HepG2 (cell line): ENCODE measurements around the gene SLC12A5. TPM values are rescaled to one million over a fixed set of nuclear protein-coding genes. Genes with fewer than 3 reads are reported as not detected.

ENCODE experiments used
- BORCS8-MEF2B ChIP-seq: sonication (generic); formaldehyde crosslinking; IDR thresholded peaks from 2 replicates; pipeline ENCODE4 v1.8.0; 2022; ENCODE audit warnings: mild to moderate bottlenecking, missing genetic modification reagents
- CBX5 ChIP-seq: sonication (generic); formaldehyde crosslinking; IDR thresholded peaks from 2 replicates; pipeline ENCODE4 v1.4.0; 2020; ENCODE audit warnings: missing genetic modification reagents, borderline replicate concordance
- CCDC6 ChIP-seq: sonication (generic); formaldehyde crosslinking; IDR thresholded peaks from 2 replicates; pipeline ENCODE4 v1.8.1; 2022; ENCODE audit warnings: mild to moderate bottlenecking, missing genetic modification reagents, moderate library complexity
- CSRNP1 ChIP-seq: sonication (generic); formaldehyde crosslinking; IDR thresholded peaks from 2 replicates; pipeline ENCODE4 v1.8.1; 2023; ENCODE audit warnings: mild to moderate bottlenecking, missing genetic modification reagents
- ELF3 ChIP-seq: IDR thresholded peaks from 2 replicates; pipeline ENCODE4 v1.6.1; 2016; ENCODE audit warnings: missing genetic modification reagents, missing compliant biosample characterization
- FOXK2 ChIP-seq: fragments of 450-650 bp; IDR thresholded peaks from 2 replicates; pipeline ENCODE4 v1.6.1; 2016
- HDAC2 ChIP-seq: sonication (generic); formaldehyde crosslinking; IDR thresholded peaks from 2 replicates; pipeline ENCODE4 v1.4.0; 2020; ENCODE audit warnings: missing genetic modification reagents
- HHEX ChIP-seq: IDR thresholded peaks from 2 replicates; pipeline ENCODE4 v1.6.1; 2016; ENCODE audit warnings: control low read depth
- PHB2 ChIP-seq: fragments of 450-650 bp; IDR thresholded peaks from 2 replicates; pipeline ENCODE4 v1.6.1; 2018; ENCODE audit not compliant: partially characterized antibody
- PHF5A ChIP-seq: IDR thresholded peaks from one replicate; pipeline ENCODE4 v1.6.1; 2018; ENCODE audit warnings: low read depth, missing genetic modification reagents; ENCODE audit not compliant: unreplicated experiment
- POLR2A ChIP-seq, 2 experiments: IDR thresholded peaks; 2 replicates each; pipeline ENCODE4 v1.6.1; 2011; ENCODE audit warnings: low read depth in 2 of 2, low read length in 2 of 2, mild to moderate bottlenecking in 1 of 2, moderate library complexity in 1 of 2; ENCODE audit not compliant: insufficient read depth in 1 of 2
- RORA ChIP-seq: sonication (generic); formaldehyde crosslinking; IDR thresholded peaks from 2 replicates; pipeline ENCODE4 v1.5.0; 2020; ENCODE audit warnings: mild to moderate bottlenecking, missing genetic modification reagents, moderate library complexity
- SKI ChIP-seq: fragments of 450-650 bp; IDR thresholded peaks from one replicate; pipeline ENCODE4 v1.6.1; 2018; ENCODE audit warnings: mild to moderate bottlenecking; ENCODE audit not compliant: partially characterized antibody
- TERF1 ChIP-seq: sonication (generic); formaldehyde crosslinking; IDR thresholded peaks from 2 replicates; pipeline ENCODE4 v1.8.0; 2022; ENCODE audit warnings: mild to moderate bottlenecking, missing genetic modification reagents, moderate library complexity
- THAP8 ChIP-seq: sonication (generic); formaldehyde crosslinking; IDR thresholded peaks from 2 replicates; pipeline ENCODE4 v1.5.1; 2020; ENCODE audit warnings: missing genetic modification reagents, mild to moderate bottlenecking, borderline replicate concordance
- TIGD3 ChIP-seq: sonication (generic); formaldehyde crosslinking; IDR thresholded peaks from 2 replicates; pipeline ENCODE4 v1.5.1; 2020; ENCODE audit warnings: mild to moderate bottlenecking, missing genetic modification reagents, borderline replicate concordance
- U2AF2 ChIP-seq: fragments of 200-400 bp; formaldehyde crosslinking; IDR thresholded peaks from 2 replicates; pipeline ENCODE4 v1.6.1; 2017; ENCODE audit warnings: low read depth, mild to moderate bottlenecking, low read length
- ZC3H13 ChIP-seq: sonication (generic); formaldehyde crosslinking; IDR thresholded peaks from 2 replicates; pipeline ENCODE4 v1.8.1; 2023; ENCODE audit warnings: mild to moderate bottlenecking, missing genetic modification reagents, moderate library complexity
- ZFP36 ChIP-seq: fragments of 150-350 bp; IDR thresholded peaks from 2 replicates; pipeline ENCODE4 v1.6.1; 2018; ENCODE audit warnings: borderline replicate concordance, low read length, low read depth; ENCODE audit not compliant: partially characterized antibody
- ZNF136 ChIP-seq: sonication (generic); formaldehyde crosslinking; IDR thresholded peaks from 2 replicates; pipeline ENCODE4 v1.8.1; 2022; ENCODE audit warnings: low read depth, mild to moderate bottlenecking, moderate library complexity, missing genetic modification reagents
- ZNF652 ChIP-seq: IDR thresholded peaks from 2 replicates; pipeline ENCODE4 v1.6.1; 2016; ENCODE audit warnings: low read depth, borderline replicate concordance
- ZNF660 ChIP-seq: sonication (generic); formaldehyde crosslinking; IDR thresholded peaks from 2 replicates; pipeline ENCODE4 v1.5.1; 2020; ENCODE audit warnings: mild to moderate bottlenecking, low read depth, missing genetic modification reagents, borderline replicate concordance
- ZNF850 ChIP-seq: sonication (generic); formaldehyde crosslinking; conservative IDR thresholded peaks from 2 replicates; pipeline ENCODE4 v1.9.0; 2021; ENCODE audit warnings: mild to moderate bottlenecking, missing genetic modification reagents
- ZNF883 ChIP-seq: sonication (generic); formaldehyde crosslinking; IDR thresholded peaks from 2 replicates; pipeline ENCODE4 v1.5.1; 2020; ENCODE audit warnings: mild to moderate bottlenecking, missing genetic modification reagents; ENCODE audit errors: not compliant biosample characterization
- polyA plus RNA-seq, 8 experiments: library from polyadenylated mRNA; depleted of rRNA in 3 of 8; stranded (reverse) in 7 of 8; unstranded in 1 of 8; fragments of >200 nt; fragmentation: Illumina TruSeq in 4 of 8; extraction: Trizol in 4 of 8; gene quantifications; 2 replicates each; pipeline versions ENCODE4 v1.2.1 to v1.2.3, GENCODE V29; 2011 to 2016; ENCODE audit warnings: low read depth in 4 of 8, missing spikeins in 1 of 8, mixed read lengths in 1 of 8; ENCODE audit not compliant: insufficient read depth in 1 of 8
- total RNA-seq, 5 experiments: library from RNA; depleted of rRNA; stranded (reverse); fragments of >200 nt; fragmentation: Illumina TruSeq; extraction: Trizol; gene quantifications; 2 replicates each; pipeline ENCODE4 v1.2.3, GENCODE V29; 2016; ENCODE audit warnings: low read depth in 1 of 5
- TF ChIP-seq, protein P1 (sequence below): IDR thresholded peaks from 2 replicates; pipeline ENCODE4 v1.6.1; 2016; ENCODE audit warnings: low read depth, control low read depth
- TF ChIP-seq, protein P2 (sequence below): sonication (generic); formaldehyde crosslinking; IDR thresholded peaks from 2 replicates; pipeline ENCODE4 v1.9.0; 2021; ENCODE audit warnings: missing genetic modification reagents, borderline replicate concordance

The SLC12A5 gene
- total and polyA plus RNA-seq, 2 of the 13 experiments (the other 11 are each of a cell fraction or from before 2014, with no cell fraction given), result 4.3 to 5.4 TPM

- TF ChIP-seq CCDC6 (no peak), ZNF652 (CRISPR knock-in tag) (no peak), CBX5 (CRISPR knock-in tag) (peak; percentile 58; the same call in 1 of the 2 replicates), TERF1 (CRISPR knock-in tag) (no peak; the same call in 1 of the 2 replicates), BORCS8-MEF2B (CRISPR knock-in tag) (no peak), U2AF2 (no peak), CSRNP1 (CRISPR knock-in tag) (no peak), POLR2A (IDR thresholded peaks at IDR 0.05; ENCODE audit: insufficient read depth in 1 of 2, low read depth in 2 of 2, low read length in 2 of 2) (no peak), ZNF850 (CRISPR knock-in tag) (no peak), ZNF883 (no peak), PHF5A (CRISPR knock-in tag) (no peak), ZC3H13 (no peak), RORA (CRISPR knock-in tag) (no peak), FOXK2 (no peak), ZNF136 (CRISPR knock-in tag) (no peak), HHEX (no peak), TIGD3 (CRISPR knock-in tag) (no peak), PHB2 (no peak), SKI (no peak), ELF3 (no peak), THAP8 (CRISPR knock-in tag) (no peak), HDAC2 (CRISPR knock-in tag) (no peak; the same call in 1 of the 2 replicates), ZFP36 (no peak), ZNF660 (CRISPR knock-in tag) (peak; percentile 29; the same call in 1 of the 2 replicates)
- TF ChIP-seq, protein P1, sequence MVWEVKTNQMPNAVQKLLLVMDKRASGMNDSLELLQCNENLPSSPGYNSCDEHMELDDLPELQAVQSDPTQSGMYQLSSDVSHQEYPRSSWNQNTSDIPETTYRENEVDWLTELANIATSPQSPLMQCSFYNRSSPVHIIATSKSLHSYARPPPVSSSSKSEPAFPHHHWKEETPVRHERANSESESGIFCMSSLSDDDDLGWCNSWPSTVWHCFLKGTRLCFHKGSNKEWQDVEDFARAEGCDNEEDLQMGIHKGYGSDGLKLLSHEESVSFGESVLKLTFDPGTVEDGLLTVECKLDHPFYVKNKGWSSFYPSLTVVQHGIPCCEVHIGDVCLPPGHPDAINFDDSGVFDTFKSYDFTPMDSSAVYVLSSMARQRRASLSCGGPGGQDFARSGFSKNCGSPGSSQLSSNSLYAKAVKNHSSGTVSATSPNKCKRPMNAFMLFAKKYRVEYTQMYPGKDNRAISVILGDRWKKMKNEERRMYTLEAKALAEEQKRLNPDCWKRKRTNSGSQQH (CRISPR knock-in tag), result no peak
- TF ChIP-seq, protein P2, sequence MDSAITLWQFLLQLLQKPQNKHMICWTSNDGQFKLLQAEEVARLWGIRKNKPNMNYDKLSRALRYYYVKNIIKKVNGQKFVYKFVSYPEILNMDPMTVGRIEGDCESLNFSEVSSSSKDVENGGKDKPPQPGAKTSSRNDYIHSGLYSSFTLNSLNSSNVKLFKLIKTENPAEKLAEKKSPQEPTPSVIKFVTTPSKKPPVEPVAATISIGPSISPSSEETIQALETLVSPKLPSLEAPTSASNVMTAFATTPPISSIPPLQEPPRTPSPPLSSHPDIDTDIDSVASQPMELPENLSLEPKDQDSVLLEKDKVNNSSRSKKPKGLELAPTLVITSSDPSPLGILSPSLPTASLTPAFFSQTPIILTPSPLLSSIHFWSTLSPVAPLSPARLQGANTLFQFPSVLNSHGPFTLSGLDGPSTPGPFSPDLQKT (CRISPR knock-in tag), result no peak
Measured at GRCh38 chr20:46089167-46089416, 60.1 kb downstream of the SLC12A5 start (continued).
